Amygdala (tissue), 56 donors: Measurements from ENCODE around the gene KLHL30.

Experiments used
- DNase-seq, 56 donors: peaks; one replicate each; lab custom pipeline; 2025; lab: John Stamatoyannopoulos, UW

KLHL30 gene

GRCh38 chr2:238138331-238139195, at the start of gene KLHL30:
Gene KLHL30, plus strand, starts transcription at chr2:238138668. Its CDS starts 2,087 bp downstream, at chr2:238140755.
- no peak for DNase-seq

- no peak for DNase-seq
Measured at GRCh38 chr2:238090887-238091286, 47.6 kb upstream of the KLHL30 start.

- DNase-seq = no peak
Measured at GRCh38 chr2:238091436-238092060, 46.9 kb upstream of the KLHL30 start.

GRCh38 chr2:238092486-238093035, 45.9 kb upstream of the KLHL30 start:
- no peak for DNase-seq

- no peak for DNase-seq
Measured at GRCh38 chr2:238093181-238094140, 45.0 kb upstream of the KLHL30 start.

GRCh38 chr2:238094438-238095022, 43.9 kb upstream of the KLHL30 start:
- no peak for DNase-seq

- DNase-seq = no peak
Measured at GRCh38 chr2:238095143-238095542, 43.3 kb upstream of the KLHL30 start.

- DNase-seq = no peak
Measured at GRCh38 chr2:238096311-238097011, 42.0 kb upstream of the KLHL30 start.

- no peak for DNase-seq
Measured at GRCh38 chr2:238097201-238097987, 41.1 kb upstream of the KLHL30 start.

- peak in 6 of 56 donors; percentile 19 to 88 (median 27) for DNase-seq
Measured at GRCh38 chr2:238097988-238098871, 40.2 kb upstream of the KLHL30 start.

GRCh38 chr2:238098901-238099713, 39.4 kb upstream of the KLHL30 start:
- DNase-seq = no peak

GRCh38 chr2:238099714-238100048, 38.8 kb upstream of the KLHL30 start:
- DNase-seq = no peak

- no peak for DNase-seq
Measured at GRCh38 chr2:238100049-238100820, 38.2 kb upstream of the KLHL30 start, which contains the start of gene ESPNL. Gene ESPNL, plus strand, starts transcription at chr2:238100340. Its CDS starts 80 bp downstream, at chr2:238100420.

- DNase-seq = no peak
Measured at GRCh38 chr2:238100821-238101771, 37.4 kb upstream of the KLHL30 start.
